ENCODE results near the gene VPS18.
A peak's percentile ranks its signal among the peaks of the same experiment; 100 is the strongest.

Gene VPS18

GRCh38 chr15:40930430-40931299 lies 36.4 kb downstream of the VPS18 start:
- TF ChIP-seq, protein P1, sequence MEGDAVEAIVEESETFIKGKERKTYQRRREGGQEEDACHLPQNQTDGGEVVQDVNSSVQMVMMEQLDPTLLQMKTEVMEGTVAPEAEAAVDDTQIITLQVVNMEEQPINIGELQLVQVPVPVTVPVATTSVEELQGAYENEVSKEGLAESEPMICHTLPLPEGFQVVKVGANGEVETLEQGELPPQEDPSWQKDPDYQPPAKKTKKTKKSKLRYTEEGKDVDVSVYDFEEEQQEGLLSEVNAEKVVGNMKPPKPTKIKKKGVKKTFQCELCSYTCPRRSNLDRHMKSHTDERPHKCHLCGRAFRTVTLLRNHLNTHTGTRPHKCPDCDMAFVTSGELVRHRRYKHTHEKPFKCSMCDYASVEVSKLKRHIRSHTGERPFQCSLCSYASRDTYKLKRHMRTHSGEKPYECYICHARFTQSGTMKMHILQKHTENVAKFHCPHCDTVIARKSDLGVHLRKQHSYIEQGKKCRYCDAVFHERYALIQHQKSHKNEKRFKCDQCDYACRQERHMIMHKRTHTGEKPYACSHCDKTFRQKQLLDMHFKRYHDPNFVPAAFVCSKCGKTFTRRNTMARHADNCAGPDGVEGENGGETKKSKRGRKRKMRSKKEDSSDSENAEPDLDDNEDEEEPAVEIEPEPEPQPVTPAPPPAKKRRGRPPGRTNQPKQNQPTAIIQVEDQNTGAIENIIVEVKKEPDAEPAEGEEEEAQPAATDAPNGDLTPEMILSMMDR (IDR thresholded peaks at IDR 0.05; ENCODE audit: extremely low read depth, missing control alignments), result peak; percentile 81
- DNase-seq (ENCODE audit: low spot score), result peak; percentile 83

- TF ChIP-seq, protein P1 (IDR thresholded peaks at IDR 0.05; ENCODE audit: extremely low read depth, missing control alignments), result no peak
- no peak for DNase-seq (ENCODE audit: low spot score)
Measured at GRCh38 chr15:40931300-40932142, 37.3 kb downstream of the VPS18 start.

- TF ChIP-seq, protein P1 (IDR thresholded peaks at IDR 0.05; ENCODE audit: extremely low read depth, missing control alignments), result no peak
- peak; percentile 58 for DNase-seq (ENCODE audit: low spot score)
Measured at GRCh38 chr15:40932156-40932555, 37.9 kb downstream of the VPS18 start.

DNA sequence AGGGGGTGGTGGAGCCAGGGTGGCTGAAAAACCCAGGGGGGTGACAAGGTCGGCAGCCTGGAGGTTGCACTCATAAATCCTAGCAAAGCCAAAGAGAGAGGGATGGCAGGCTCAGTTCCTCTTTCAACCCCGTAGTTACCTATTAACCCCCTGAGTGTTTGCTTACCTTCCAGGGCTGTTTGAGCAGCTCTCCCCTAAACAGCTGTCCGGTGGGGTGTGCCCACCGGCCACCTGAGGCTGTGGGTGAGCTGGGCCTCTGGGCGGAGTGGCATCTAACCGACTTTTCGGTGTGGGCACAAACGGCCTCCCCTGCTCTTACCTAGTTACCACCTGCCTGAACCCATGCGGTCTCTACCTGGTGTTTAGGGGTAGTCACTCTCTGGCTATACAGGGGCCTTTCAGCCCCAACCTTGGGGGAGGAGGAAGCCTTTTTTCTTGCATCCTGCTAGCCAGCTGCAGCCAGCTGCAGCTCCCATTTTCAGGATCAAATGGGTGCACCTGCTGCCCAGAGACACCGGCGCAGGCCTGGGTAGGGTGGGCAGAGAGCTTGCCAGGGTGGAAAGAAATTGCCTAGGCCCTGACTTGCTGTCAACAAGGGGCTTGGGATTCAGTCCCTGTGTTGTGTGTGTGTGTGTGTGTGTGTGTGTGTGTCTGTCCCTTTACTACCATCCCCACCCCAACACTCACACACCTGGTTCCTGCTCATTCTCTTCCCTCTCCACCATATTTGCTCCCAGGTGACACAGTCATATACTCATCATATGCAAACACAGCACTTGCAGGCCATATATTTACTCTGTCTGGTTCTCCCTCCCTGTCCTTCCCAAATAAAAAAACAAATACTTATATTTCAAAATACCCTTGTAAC lies 38.6 kb downstream of the VPS18 start:
- DNase-seq (ENCODE audit: low spot score), result no peak
- TF ChIP-seq, protein P1 (IDR thresholded peaks at IDR 0.05; ENCODE audit: extremely low read depth, missing control alignments), result no peak

- TF ChIP-seq, protein P1 (IDR thresholded peaks at IDR 0.05; ENCODE audit: extremely low read depth, missing control alignments), result no peak
- no peak for DNase-seq (ENCODE audit: low spot score)
Measured at GRCh38 chr15:40933517-40933902, 39.3 kb downstream of the VPS18 start.

DNA sequence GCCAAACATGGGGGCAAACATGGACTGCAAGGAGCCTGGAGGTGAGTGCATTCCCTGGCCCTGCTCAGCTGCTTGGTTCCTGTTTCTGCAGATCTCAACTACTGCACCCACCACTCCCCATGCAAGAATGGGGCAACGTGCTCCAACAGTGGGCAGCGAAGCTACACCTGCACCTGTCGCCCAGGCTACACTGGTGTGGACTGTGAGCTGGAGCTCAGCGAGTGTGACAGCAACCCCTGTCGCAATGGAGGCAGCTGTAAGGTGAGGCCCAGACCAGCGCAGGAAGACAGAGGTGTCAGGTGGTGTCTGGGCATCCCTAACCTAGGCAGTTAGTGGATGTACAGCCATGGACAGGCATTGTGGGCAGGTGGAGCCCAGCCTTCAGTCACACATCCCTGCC lies 40.2 kb downstream of the VPS18 start:
- no peak for DNase-seq (ENCODE audit: low spot score)
- TF ChIP-seq, protein P1 (IDR thresholded peaks at IDR 0.05; ENCODE audit: extremely low read depth, missing control alignments), result no peak

All from GM20000 (cell line).